Endothelial cell (in vitro differentiated cells): Measurements from ENCODE around the gene RPS19BP1. TPM values are rescaled to one million over a fixed set of nuclear protein-coding genes. Genes with fewer than 3 reads are reported as not detected.

Experiments used
- DNase-seq: peaks from one replicate; pipeline ENCODE4 v3.0.0; 2021; ENCODE audit warnings: low spot score
- H3K27ac Mint-ChIP-seq: one replicate; pipeline ENCODE4 v1.8.0; 2021; ENCODE audit warnings: mixed read lengths, inconsistent platforms; ENCODE audit not compliant: unreplicated experiment
- H3K27me3 Mint-ChIP-seq: one replicate; pipeline ENCODE4 v1.8.0; 2021; ENCODE audit warnings: mild to moderate bottlenecking, moderate library complexity, mixed read lengths, inconsistent platforms; ENCODE audit not compliant: unreplicated experiment
- H3K36me3 Mint-ChIP-seq: one replicate; pipeline ENCODE4 v1.8.0; 2021; ENCODE audit warnings: mild to moderate bottlenecking, low read depth, mixed read lengths, inconsistent platforms; ENCODE audit not compliant: unreplicated experiment
- H3K4me1 Mint-ChIP-seq: one replicate; pipeline ENCODE4 v1.8.0; 2021; ENCODE audit warnings: mild to moderate bottlenecking, mixed read lengths, inconsistent platforms; ENCODE audit not compliant: unreplicated experiment
- H3K4me3 Mint-ChIP-seq: one replicate; pipeline ENCODE4 v1.8.0; 2021; ENCODE audit warnings: mild to moderate bottlenecking, mixed read lengths, inconsistent platforms; ENCODE audit not compliant: unreplicated experiment
- H3K9me3 Mint-ChIP-seq: one replicate; pipeline ENCODE4 v1.8.0; 2021; ENCODE audit warnings: mixed read lengths, inconsistent platforms; ENCODE audit not compliant: unreplicated experiment
- CTCF ChIP-seq: fragments of 200-600 bp; sonication (generic); IDR thresholded peaks from one replicate; pipeline ENCODE4 v1.5.0; 2021; ENCODE audit warnings: antibody characterized with exemption; ENCODE audit not compliant: unreplicated experiment
- total RNA-seq: library from RNA; stranded (reverse); fragmentation: NEBNext Ultra II Directional; extraction: Animal tissue kit (Norgen Biotek cat#: 25700); gene quantifications from one replicate; pipeline ENCODE4 v1.2.1, GENCODE V29; 2021; ENCODE audit not compliant: unreplicated experiment

The RPS19BP1 gene
- total RNA-seq, 1 donor from 2014 or later, result 57.7 TPM

GRCh38 chr22:39528080-39528661, 4.4 kb downstream of the RPS19BP1 start:
- no peak for DNase-seq
- H3K27me3 Mint-ChIP-seq, result peaks cover 2% of the 10 kb centered on the region
- H3K9me3 Mint-ChIP-seq, result no peaks in the 10 kb centered on the region
- TF ChIP-seq CTCF, result no peak
- H3K36me3 Mint-ChIP-seq, result peaks cover 26% of the 10 kb centered on the region
- no peak overlapping the region for H3K4me3 Mint-ChIP-seq
- H3K27ac Mint-ChIP-seq, result no peak overlapping the region
- H3K4me1 Mint-ChIP-seq, result peaks cover 56% of the 10 kb centered on the region

- peak overlapping the region; percentile 59 for H3K4me3 Mint-ChIP-seq
Observed at GRCh38 chr22:39527481-39527961, 5.0 kb downstream of the RPS19BP1 start.

GRCh38 chr22:39526736-39527171, 5.8 kb downstream of the RPS19BP1 start:
- no peak for DNase-seq
- Mint-ChIP-seq H3K4me1 (peaks cover 60% of the 10 kb centered on the region), H3K27me3 (peaks cover 9% of the 10 kb centered on the region), H3K27ac (no peak overlapping the region), H3K9me3 (no peaks in the 10 kb centered on the region), H3K4me3 (no peak overlapping the region), H3K36me3 (peaks cover 40% of the 10 kb centered on the region)
- TF ChIP-seq CTCF, result no peak

More at GRCh38 chr22:39527481-39527961, 5.0 kb downstream of the RPS19BP1 start:
- Mint-ChIP-seq H3K9me3 (no peaks in the 10 kb centered on the region), H3K27me3 (peaks cover 7% of the 10 kb centered on the region), H3K36me3 (peaks cover 32% of the 10 kb centered on the region), H3K27ac (no peak overlapping the region), H3K4me1 (peaks cover 57% of the 10 kb centered on the region)
- DNase-seq, result no peak
- no peak for TF ChIP-seq CTCF

GRCh38 chr22:39525658-39525975, 6.9 kb downstream of the RPS19BP1 start:
- Mint-ChIP-seq H3K9me3 (no peaks in the 10 kb centered on the region), H3K27ac (peak overlapping the region; percentile 50), H3K4me1 (peaks cover 56% of the 10 kb centered on the region), H3K4me3 (peak overlapping the region; percentile 23), H3K27me3 (peaks cover 11% of the 10 kb centered on the region), H3K36me3 (peaks cover 40% of the 10 kb centered on the region)
- no peak for TF ChIP-seq CTCF
- no peak for DNase-seq

- peaks cover 38% of the 10 kb centered on the region for H3K36me3 Mint-ChIP-seq
- peaks cover 14% of the 10 kb centered on the region for H3K27me3 Mint-ChIP-seq
- peak overlapping the region; percentile 85 for H3K27ac Mint-ChIP-seq
Observed at GRCh38 chr22:39524753-39525657, 7.5 kb downstream of the RPS19BP1 start.

More at GRCh38 chr22:39524753-39525657, 7.5 kb downstream of the RPS19BP1 start:
- Mint-ChIP-seq H3K4me3 (peak overlapping the region; percentile 73), H3K9me3 (no peaks in the 10 kb centered on the region), H3K4me1 (peaks cover 56% of the 10 kb centered on the region)
- DNase-seq, result no peak
- TF ChIP-seq CTCF, result no peak
